Peyer's patch (tissue), 4 donors: Measurements from ENCODE around the gene JUP. TPM values are rescaled to one million over a fixed set of nuclear protein-coding genes. Genes with fewer than 3 reads are reported as not detected.

ENCODE experiments used
- DNase-seq, 3 donors: peaks; one replicate each; pipeline ENCODE4 v3.0.0-alpha.2; 2017 to 2019
- H3K27ac ChIP-seq, 4 donors: fragments of 200-600 bp; sonication (generic); one replicate each; pipeline ENCODE4 v1.5.1; 2016 to 2019
- H3K27me3 ChIP-seq, 2 donors: fragments of 200-600 bp; sonication (generic); one replicate each; pipeline ENCODE4 v1.5.1; 2019
- H3K36me3 ChIP-seq, 3 donors: fragments of 200-600 bp; sonication (generic); one replicate each; pipeline ENCODE4 v1.5.1; 2016 to 2019
- H3K4me1 ChIP-seq, 4 donors: fragments of 200-600 bp; sonication (generic); one replicate each; pipeline ENCODE4 v1.5.1; 2016 to 2019
- H3K4me3 ChIP-seq, 4 donors: fragments of 200-600 bp; sonication (generic); 1 replicate in 3 of 4; 2 replicates in 1 of 4; pipeline ENCODE4 v1.5.1; 2016 to 2019; ENCODE audit warnings: mild to moderate bottlenecking in 1 of 4
- H3K9me3 ChIP-seq, 4 donors: fragments of 200-600 bp; sonication (generic); one replicate each; pipeline ENCODE4 v1.5.1; 2016 to 2019; ENCODE audit warnings: mild to moderate bottlenecking in 1 of 4
- CTCF ChIP-seq, 6 experiments: fragments of 450-650 bp in 4 of 6; fragments of 200-600 bp in 2 of 6; sonication (generic) in 1 of 6; IDR thresholded peaks; one replicate each; pipeline ENCODE4 v1.5.1; 2017 to 2019; ENCODE audit warnings: antibody characterized with exemption in 6 of 6, mild to moderate bottlenecking in 3 of 6, moderate library complexity in 1 of 6
- POLR2A ChIP-seq, 2 donors: fragments of 450-650 bp; IDR thresholded peaks; one replicate each; pipeline ENCODE4 v1.5.1; 2017; ENCODE audit warnings: antibody characterized with exemption in 2 of 2, mild to moderate bottlenecking in 2 of 2, moderate library complexity in 2 of 2
- total RNA-seq, 4 donors: library from RNA; depleted of rRNA; stranded (reverse); fragments of >200 nt; gene quantifications; one replicate each; pipeline ENCODE4 v1.1.0, GENCODE V29; 2016

JUP gene
- total RNA-seq, 4 donors from 2014 or later, result 229 to 585 (median 505) TPM

DNA sequence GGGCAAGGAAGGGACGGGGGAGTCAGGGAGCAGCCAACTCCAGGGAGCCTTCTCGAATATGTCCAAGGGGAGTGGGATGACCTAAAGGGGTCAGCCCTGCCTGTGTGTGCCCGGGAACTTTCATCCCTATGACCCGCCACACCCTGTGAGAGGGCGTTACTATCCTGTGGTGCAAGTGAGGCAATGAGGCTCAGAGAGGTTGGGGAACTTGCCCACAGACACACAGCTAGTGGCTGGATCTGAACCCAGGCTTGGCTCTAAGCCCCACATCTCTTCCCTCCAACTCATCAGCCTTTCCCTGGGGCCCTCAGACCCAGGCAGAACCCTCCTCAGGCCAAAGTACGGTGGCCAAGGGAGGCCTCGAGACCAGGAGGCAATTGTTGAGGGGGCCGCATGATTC, 23.2 kb downstream of the JUP start:
- no peaks in the 10 kb centered on the region for H3K9me3 ChIP-seq
- TF ChIP-seq POLR2A (IDR thresholded peaks at IDR 0.05), result no peak
- TF ChIP-seq CTCF (IDR thresholded peaks at IDR 0.05), result no peak
- H3K36me3 ChIP-seq, result peaks cover 0 to 99% (median 0%) of the 10 kb centered on the region in 3 donors
- no peak overlapping the region for H3K27ac ChIP-seq
- no peaks in the 10 kb centered on the region for H3K27me3 ChIP-seq
- DNase-seq, result no peak
- H3K4me1 ChIP-seq, result no peaks in the 10 kb centered on the region
- H3K4me3 ChIP-seq, result no peak overlapping the region

DNA sequence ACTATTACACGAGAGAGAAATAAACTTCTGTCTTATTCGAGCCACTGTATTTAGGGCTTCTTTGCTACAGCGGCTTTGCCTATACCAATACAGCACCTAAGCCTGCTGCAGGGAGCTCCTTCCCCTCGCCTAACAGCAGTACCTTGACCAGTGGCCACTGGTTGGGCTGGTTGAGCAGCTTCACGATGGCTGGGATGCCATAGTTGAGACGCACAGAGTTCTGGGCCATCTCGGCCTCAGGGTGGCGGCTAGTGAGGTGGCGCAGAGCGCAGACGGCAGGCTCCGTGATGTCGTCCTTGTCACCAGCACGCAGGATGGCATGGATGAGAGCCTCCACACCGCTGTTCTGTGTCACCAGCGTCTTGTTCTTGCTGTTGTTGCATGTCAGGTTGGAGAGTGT, 23.7 kb downstream of the JUP start:
- no peak for TF ChIP-seq POLR2A (IDR thresholded peaks at IDR 0.05)
- TF ChIP-seq CTCF (IDR thresholded peaks at IDR 0.05), result no peak
- peaks cover 0 to 99% (median 0%) of the 10 kb centered on the region in 3 donors for H3K36me3 ChIP-seq

DNA sequence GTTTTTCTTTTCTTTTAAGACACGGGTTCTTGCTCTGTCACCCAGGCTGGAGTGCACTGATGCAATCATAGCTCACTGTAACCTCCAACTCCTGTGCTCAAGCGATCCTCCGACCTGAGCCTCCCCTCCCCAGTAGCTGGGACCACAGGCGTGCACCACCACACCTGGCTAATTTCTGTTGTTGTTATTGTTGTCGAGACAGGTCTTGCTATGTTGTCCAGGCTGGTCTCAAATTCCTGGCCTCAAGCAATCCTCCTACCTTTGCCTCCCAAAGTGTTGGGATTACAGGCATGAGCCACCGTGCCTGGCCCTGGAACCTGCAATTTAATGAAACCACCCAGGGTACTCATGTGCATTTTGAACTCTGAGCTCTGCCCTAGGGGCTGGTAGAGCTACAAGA, 24.1 kb downstream of the JUP start:
- no peaks in the 10 kb centered on the region for H3K4me1 ChIP-seq
- H3K36me3 ChIP-seq, result peaks cover 0 to 99% (median 0%) of the 10 kb centered on the region in 3 donors

More for the DNA sequence above, 23.7 kb downstream of the JUP start:
- DNase-seq, result no peak
- Histone ChIP-seq H3K27ac (no peak overlapping the region), H3K4me1 (no peaks in the 10 kb centered on the region), H3K27me3 (no peaks in the 10 kb centered on the region), H3K4me3 (no peak overlapping the region), H3K9me3 (no peaks in the 10 kb centered on the region)

GRCh38 chr17:41760878-41761277, 25.6 kb downstream of the JUP start:
- Histone ChIP-seq H3K27me3 (no peaks in the 10 kb centered on the region), H3K27ac (no peak overlapping the region), H3K36me3 (peaks cover 0 to 97% (median 0%) of the 10 kb centered on the region in 3 donors), H3K4me1 (no peaks in the 10 kb centered on the region), H3K9me3 (no peaks in the 10 kb centered on the region), H3K4me3 (no peak overlapping the region)
- DNase-seq, result no peak
- TF ChIP-seq CTCF (IDR thresholded peaks at IDR 0.05) (no peak), POLR2A (IDR thresholded peaks at IDR 0.05) (no peak)

More for the DNA sequence above, 24.1 kb downstream of the JUP start:
- DNase-seq, result no peak
- no peak for TF ChIP-seq CTCF (IDR thresholded peaks at IDR 0.05)
- no peak for TF ChIP-seq POLR2A (IDR thresholded peaks at IDR 0.05)
- Histone ChIP-seq H3K27me3 (no peaks in the 10 kb centered on the region), H3K4me3 (no peak overlapping the region), H3K27ac (no peak overlapping the region), H3K9me3 (no peaks in the 10 kb centered on the region)

DNA sequence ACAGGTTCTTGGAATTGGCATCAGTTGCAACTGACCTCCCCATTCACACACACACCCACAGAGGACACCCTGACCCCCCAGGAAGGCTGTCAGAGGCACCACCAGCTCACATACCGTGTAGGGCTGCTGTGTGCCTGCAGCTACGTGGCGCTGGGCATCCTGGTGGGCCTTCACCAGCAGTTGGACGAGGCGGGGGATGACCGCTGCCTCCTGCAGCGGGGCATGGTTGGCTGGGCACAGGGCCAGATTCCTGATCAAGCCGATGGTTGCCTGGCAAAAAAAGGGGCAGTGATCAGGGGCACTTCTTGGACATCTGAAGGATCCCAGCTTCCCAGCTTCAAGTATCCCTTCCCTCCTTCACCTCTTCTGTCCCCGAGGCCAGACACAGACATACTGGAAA, 27.9 kb downstream of the JUP start:
- H3K27ac ChIP-seq, result no peak overlapping the region
- TF ChIP-seq POLR2A (IDR thresholded peaks at IDR 0.05), result no peak
- TF ChIP-seq CTCF (IDR thresholded peaks at IDR 0.05), result no peak
- peaks cover 0 to 97% (median 0%) of the 10 kb centered on the region in 3 donors for H3K36me3 ChIP-seq
- no peaks in the 10 kb centered on the region for H3K9me3 ChIP-seq
- no peak for DNase-seq
- no peaks in the 10 kb centered on the region for H3K27me3 ChIP-seq
- H3K4me3 ChIP-seq, result no peak overlapping the region
- H3K4me1 ChIP-seq, result no peaks in the 10 kb centered on the region

DNA sequence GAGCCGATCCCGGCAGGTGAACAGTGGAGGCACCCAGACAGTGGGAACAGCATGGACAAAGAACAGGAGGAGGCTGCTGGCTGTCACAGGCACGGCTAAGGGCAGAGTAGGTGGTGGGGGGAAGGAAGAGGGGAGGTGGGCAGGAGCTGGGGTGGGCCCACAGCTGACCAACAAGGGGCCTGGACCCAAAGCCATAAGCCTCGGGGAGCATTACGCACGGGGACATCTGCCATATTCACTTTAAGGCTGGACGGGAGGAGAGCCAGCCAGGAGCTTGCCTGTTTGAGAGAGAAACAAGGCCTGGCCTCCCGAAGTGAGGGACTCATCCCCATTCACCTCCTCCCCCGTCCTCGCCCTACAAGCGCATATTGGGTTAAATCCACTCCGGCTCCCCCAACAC, 32.4 kb downstream of the JUP start:
- Histone ChIP-seq H3K4me1 (no peaks in the 10 kb centered on the region), H3K27me3 (no peaks in the 10 kb centered on the region), H3K9me3 (no peaks in the 10 kb centered on the region), H3K36me3 (peaks cover 0 to 53% (median 0%) of the 10 kb centered on the region in 3 donors), H3K27ac (no peak overlapping the region), H3K4me3 (no peak overlapping the region)
- TF ChIP-seq CTCF (IDR thresholded peaks at IDR 0.05), result no peak
- no peak for TF ChIP-seq POLR2A (IDR thresholded peaks at IDR 0.05)
- DNase-seq, result no peak
